Kidney capillary endothelial cell (primary cell): ENCODE data around the gene RAB11FIP4.
A peak's percentile ranks its signal among the peaks of the same experiment; 100 is the strongest.

Experiments used
- DNase-seq: peaks from one replicate; pipeline ENCODE4 v3.0.0-alpha.2; 2018; ENCODE audit warnings: low spot score

Gene RAB11FIP4

GRCh38 chr17:31546650-31547049 lies 155.2 kb downstream of the RAB11FIP4 start:
- DNase-seq, result no peak

- no peak for DNase-seq
Observed at GRCh38 chr17:31548709-31549108, 157.2 kb downstream of the RAB11FIP4 start.

DNA sequence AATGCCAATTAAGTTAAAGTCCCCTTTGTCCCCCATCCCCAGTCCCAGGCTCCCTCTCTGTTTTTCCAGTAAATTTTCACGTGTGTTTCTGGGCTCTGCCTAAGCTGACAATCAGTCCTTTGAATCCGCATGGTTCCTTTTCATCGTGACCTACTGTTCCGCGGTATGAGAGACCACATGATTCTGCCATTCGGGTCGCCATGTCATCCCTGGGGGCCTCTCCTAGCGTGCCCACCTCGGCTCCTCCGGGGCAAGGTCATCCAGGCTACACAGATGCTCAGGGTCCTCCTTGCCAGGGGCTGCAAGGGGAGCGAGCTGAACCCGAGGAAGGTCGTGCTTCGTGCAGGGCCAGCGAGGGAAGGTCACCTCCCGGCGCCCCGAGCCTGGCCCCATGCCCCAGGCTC lies 157.6 kb downstream of the RAB11FIP4 start:
- DNase-seq, result no peak

- DNase-seq, result peak; percentile 78
Observed at GRCh38 chr17:31549525-31550388, 158.3 kb downstream of the RAB11FIP4 start.

GRCh38 chr17:31550389-31551056 lies 159.0 kb downstream of the RAB11FIP4 start:
- no peak for DNase-seq

DNA sequence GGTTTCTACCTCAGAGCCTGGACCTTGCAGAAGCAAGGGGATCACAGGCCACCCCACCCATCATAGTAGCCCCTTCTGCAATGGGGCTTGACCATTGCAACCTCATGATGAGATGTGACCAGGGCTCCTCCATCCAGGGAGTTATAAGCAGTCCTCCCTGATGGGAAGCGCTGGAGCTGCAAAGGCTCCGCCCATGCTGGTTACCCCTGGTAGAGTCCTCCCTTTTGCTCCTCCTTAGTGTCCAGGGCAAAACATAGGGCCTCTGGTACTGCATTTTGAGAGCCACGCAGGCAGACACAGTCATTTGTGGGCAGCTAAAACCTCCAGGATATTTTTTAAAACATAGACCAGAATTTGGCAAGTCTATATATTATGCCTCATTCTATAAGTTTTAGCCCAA lies 161.1 kb downstream of the RAB11FIP4 start:
- DNase-seq, result no peak

DNA sequence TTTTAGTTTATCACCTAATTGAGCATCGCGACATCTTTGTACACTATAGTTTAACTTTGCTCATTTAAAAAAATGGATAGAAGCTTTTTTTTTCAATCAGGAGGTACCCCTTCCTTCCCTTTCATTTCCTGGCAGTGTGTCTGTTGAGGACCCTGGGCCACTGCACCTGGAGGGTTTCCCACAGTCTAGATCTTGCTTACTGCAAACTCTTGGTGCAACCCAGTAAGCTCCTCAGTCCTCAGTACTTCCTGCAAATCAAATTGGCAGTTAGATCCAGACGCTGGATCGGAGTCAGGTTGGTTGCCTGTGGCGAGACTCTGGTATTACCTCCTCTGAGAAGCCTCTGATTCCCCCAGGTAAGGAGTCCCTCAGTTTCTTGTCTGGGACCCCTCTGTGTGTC lies 162.0 kb downstream of the RAB11FIP4 start:
- no peak for DNase-seq

DNA sequence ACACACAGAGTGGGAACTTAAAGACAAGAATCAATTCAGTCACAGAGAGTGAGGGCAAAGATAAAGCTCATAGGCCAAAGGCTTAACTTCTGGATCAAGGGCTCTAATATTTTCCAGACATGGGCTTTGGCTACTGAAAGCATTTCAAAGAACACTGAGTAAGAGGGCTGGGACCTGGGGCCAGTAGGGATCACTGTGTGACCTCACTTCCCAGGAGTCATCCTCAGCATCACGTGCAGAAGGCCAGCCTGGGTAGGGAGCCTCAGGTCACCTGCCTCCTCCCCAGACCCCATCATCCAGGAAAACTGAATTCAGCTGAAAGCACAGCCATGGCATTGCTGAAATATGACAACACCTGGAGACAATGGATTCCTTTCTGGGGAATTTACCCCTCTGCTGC lies 163.5 kb downstream of the RAB11FIP4 start:
- DNase-seq, result peak; percentile 16

DNA sequence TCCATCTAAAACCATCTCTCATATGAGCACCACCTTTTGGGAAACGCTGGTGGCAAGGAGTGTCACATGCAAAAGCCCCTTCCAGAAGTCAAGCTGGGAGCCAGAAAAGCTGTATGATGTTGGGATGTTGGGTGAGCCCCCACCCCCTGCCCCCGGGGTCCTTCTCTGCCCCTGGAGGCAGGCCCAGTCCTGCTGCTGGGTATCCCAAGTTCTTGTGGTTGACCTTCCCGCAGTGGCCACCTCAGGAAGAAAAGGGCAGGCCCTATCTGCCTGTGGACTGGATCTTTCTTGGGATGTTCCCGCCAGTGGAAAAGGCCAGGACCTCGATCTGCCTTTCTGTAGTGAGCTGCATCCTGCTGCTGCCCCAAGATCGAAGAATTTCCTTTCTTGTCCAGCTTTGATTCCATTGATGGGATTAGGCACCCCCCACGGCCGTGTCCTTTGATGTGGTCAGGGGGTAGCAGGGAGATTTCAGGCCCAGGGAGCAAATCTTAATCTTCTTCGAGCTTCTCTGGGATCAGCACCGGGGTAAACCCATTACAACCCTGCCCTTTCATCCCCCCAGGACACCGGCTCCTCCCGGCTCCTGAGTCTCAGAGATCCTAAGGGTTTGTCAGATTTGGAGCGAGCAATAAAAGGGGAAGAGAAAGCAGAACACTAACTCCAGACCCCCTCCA lies 165.6 kb downstream of the RAB11FIP4 start:
- DNase-seq, result no peak

DNA sequence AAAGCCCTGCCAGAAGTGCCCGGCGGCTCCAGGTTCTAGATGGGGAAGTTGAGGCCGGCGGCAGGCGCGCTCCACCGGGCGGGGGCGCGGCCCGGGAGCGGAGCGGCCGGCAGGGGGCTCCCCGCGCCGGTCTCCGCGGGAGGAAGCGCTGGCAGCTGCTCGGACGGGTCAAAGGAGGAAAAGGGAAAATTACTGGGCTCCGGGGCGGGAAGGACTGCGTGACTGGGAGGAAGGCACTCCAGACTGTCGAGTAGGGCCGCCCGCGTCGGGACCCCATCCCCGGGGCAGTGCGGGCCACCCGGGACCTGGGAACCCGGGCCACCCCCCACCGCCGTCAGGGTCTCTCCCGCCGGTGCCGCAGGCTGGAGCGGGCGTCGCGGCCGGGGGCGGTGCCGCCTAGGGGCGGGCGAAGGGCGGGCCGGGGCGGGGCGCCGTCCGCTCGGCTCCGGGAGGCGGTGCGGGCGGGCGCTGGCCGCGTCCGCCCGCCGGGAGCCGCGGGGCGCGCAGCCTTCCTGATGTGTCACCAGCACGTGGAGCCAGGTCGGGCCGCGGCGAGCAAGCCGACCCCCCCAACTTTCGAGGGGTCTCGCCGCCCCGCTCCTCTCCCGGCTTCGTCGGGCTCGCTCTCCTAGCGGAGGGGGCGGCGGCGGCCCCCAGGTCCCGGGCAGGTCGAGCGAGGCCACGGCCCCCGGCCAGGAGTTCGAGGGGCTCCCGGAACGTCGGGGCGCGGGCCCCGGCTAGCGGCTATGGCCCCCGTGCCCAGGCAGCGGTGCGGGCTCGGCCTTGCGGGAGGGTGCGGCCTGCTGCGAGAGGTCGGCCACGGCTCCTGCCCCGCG lies 167.5 kb downstream of the RAB11FIP4 start:
- DNase-seq, result peak; percentile 72

- peak; percentile 24 for DNase-seq
Observed at GRCh38 chr17:31559584-31560501, 168.4 kb downstream of the RAB11FIP4 start.

DNA sequence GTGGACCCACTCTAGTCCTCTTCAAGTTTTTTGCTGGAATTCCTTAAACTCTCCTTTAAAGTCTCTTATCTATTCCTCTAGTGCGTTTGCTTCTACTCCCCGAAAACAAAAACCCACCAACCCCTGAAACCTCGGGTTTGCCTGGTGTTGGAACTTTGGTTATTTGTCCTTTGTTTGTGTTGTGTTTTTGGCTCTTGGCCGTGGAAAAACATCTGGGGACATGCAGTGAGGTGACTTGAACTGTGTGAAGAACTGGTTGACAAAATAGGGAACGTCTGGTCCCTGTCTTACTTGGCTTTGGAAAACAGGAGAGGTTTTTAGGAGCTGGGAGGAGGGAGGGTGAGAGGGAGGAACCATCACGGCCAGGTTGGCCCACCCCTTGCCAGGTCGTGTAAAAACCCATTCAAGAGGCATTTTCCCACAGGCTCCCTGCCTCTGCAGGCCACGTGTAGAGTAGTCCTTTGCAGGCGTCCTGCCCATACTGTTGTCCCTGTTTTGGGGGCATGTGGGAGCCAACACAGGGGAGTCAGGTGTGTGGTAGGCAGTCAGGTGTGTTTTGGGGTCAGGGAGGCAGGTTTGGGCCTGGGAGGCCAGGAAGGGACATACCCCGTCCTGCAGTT lies 169.3 kb downstream of the RAB11FIP4 start:
- DNase-seq, result peak; percentile 32

DNA sequence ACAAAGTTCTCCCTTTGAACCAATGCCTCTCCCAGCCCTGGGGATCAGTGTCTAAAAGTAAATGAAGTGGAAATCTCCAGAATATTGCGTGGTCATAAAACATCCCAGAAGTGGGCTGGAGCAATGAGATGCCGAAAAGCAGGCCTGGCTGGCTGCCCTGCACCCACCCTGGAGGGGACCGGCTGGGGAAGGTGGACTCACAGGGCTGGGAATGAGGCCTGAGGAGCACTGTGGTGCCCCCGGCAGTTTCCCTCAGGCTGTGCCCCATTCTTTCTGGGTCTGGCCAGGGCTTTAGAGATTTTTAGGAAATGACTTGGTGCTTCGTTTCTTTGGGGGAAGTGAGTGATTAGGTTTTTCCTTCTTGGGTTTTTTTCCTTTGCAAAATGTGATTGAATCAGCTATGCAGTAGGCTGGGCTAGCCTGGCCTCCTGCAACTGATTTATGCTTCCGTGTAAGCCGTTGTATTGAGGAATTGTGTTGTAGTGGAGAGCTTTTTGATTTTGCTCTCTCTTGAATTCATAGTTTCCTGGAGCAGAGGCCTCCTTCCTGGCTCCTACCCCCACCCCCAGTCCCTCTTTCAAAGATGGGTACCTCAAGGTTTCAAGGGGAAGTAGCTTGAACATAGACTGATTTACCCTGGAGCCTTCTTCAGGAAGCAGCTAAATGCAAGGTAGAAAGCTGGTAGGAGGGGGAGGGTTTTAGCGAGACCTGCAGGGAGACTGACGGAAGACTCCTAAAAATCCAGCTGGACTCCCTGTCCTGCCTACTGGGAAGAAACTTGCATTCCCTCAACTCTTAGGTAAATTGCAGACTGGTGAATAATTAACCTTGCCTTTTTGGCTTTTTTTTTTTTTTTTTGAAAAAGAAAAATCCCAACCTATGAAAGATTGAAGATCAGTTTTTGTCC lies 170.2 kb downstream of the RAB11FIP4 start:
- peak; percentile 92 for DNase-seq

DNA sequence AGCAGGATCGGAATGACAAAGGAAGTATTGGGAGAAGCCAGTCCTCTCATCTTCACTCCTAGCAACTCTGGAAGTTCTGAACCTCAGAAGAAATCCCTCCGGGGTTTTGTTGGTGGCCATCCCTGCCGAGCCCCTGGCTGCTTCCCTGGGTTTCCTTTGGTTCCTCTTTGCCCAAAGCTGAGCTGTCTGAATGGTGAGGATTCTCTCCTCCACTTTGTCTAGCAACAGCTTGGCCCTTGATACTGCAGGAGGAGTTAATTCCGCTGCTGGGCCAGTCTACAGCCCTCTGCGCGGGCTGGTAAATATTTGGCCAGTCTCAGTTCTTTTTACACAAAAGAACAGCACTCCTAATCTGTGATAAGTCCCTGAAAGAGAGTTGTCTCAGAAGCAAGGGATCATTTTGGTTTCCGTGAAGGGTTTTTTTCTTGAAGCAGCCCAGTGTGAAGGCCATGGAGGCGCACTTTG lies 170.9 kb downstream of the RAB11FIP4 start:
- no peak for DNase-seq

DNA sequence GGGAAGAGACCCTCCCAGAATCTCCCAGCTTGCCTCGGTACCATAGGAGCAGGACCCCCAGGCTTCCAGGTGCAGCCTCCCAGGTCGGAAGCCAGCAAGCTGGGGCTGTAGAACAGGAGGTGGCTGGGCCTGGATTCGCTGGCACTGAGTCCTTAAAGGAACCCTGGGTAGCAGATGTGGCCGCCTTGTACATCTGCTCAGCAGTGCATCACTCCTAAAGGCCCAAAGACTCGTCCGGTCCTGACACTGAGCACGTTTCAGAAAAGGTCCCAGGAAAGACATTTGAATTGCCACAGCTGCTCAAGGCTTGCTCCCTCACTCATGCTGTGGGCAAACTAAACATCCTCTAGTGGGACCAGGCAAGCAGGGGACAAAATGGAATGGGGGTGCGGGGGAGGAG lies 172.8 kb downstream of the RAB11FIP4 start:
- no peak for DNase-seq

DNA sequence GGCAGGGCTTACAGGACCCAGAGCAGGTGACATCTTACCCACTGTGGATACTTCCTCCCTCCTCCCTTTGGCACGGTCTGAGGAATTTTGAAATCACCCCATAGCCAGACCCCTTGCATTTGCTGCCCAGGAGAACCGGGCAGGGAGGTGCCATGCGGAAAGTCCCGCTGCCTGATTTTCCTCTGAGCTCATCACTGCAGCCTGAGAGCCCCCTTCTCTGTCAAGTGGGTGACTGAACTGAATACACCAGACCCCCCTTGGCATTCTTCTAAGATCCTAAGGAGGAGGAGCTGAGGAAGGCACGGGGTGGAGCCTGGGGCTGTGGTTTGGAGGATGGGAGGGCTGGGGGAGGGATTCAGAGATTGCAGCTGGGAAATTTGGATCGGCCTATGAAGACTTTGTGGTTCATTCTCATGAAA lies 173.4 kb downstream of the RAB11FIP4 start:
- DNase-seq, result no peak

GRCh38 chr17:31565652-31566051 lies 174.2 kb downstream of the RAB11FIP4 start:
- DNase-seq, result no peak

DNA sequence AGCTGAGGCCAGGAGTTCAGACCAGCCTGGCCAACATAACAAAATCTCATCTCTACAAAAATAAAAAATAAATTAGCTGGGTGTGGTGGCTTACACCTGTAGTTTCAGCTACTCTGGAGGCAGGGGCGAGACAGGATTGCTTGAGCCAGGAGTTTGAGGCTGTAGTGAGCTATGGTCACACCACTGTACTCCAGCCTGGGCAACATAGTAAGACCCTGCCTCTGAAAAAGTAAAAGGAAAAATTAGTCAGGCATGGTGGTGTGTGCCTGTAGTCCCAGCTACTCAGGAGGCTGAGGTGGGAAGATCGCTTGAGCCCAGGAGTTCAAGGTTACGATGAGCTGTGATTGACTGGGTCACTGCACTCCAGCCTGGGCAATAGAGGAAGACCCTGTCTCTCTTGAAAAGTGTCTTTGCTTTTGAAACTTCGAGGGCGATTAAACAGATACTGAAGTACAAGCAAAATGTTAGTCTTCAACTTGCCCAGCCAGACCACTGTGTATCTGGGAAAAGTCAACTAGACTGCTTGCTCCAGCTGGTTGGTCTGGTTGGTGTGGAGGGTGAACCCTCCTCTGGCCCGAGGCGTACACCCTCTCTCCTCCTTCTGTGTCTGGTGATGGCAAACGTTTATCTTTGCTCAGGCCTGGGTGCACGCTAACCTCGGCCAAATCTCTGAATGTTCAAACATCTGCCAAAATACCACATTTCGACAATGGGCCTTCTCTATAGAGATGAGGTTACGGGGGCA lies 174.9 kb downstream of the RAB11FIP4 start:
- no peak for DNase-seq

GRCh38 chr17:31566992-31567373 lies 175.5 kb downstream of the RAB11FIP4 start:
- DNase-seq, result no peak
